Stimulated activated CD4-positive, alpha-beta T cell treated with anti-CD3 and anti-CD28 coated beads, Interleukin-2, amount 100 ng/mL, for 48 hours (primary cell): ENCODE results near the gene VSTM2B.

Source experiments
- DNase-seq, 2 donors: peaks; one replicate each; pipeline ENCODE4 v3.0.0-alpha.2; 2020

Gene VSTM2B

DNA sequence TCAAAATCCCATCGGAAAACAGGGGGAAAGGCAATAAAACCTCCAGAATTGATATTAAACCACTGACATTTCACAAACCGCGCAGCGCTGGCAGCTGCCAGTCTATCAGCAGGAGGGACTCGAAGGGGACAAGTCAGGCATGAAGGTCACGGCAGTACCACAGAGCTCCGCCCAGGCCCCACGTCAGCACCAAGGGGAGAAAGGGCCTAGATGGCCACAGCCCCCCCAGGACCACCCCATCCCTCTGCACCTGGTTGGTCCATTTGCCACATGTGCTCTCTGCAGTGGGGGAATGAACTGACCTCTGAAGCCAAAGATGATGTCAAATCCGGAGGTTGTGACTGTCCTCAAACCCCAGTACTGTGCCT lies 9.5 kb upstream of the VSTM2B start:
- DNase-seq, result no peak

DNA sequence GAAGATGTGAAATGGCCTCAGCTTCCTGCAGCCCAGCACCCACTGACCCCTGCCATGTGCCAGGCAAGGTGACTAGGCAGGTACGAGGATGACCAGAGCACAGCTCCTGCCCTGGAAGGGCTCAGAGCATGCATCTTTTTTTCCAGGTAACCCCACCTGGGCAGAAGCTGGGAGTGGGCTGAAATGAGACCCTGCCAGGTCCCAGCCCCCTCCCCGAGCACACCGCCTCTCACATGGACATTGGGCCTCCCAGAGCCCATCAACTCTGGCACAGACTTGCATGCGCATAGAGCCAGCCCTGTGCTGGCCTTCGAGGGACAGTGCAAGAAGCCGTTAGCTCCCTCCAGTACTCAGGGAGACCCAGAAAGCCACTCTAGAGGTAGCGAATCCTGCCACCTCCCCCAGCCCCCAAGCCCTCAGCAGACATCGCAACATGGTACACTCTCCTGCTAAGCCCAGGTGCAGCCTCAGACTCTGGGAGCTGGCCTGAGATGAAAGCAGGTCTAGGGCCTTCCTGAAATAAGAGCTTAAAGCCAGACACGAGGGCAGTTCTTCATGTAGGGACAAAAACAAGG lies 8.9 kb upstream of the VSTM2B start:
- DNase-seq, result no peak

DNA sequence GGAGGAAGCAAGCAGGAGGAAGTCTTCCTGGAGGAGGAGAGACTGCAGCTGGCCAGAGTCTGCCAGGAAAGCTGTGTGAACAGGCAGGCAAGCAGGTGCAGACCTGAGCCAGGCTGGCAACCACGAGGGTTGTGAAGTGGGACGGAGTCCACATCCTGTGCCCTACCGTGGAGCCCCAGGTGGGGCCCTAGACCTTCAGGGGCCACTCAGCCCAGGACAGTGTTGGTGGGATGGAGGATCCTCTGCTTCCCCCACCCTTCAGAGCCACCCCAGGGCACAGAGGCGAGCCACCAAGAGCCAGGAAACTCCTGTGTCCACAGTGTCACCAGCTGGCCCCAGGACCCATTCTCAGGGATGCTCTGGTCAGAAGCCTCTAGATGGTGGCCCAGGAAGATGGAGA lies 8.4 kb upstream of the VSTM2B start:
- no peak for DNase-seq

DNA sequence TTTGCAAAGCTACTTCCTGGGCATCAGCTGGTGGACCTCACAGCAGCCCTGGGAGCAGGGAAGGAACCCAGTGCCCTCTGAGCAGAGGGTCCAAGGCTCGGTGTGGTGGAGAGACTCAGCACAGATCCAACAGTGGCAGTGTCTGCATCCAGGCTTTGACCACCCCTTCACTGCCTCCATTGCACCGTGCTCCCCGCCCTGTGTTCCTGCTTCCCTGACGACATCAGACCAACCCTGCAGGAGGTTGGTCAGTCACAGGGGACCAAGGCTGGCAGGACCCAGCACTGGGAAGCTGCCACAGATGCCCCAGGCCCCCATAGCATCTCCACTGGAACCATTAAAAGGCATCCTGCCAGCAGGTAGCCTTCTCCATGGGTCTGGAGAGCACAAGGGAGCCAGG lies 7.8 kb upstream of the VSTM2B start:
- DNase-seq, result no peak

DNA sequence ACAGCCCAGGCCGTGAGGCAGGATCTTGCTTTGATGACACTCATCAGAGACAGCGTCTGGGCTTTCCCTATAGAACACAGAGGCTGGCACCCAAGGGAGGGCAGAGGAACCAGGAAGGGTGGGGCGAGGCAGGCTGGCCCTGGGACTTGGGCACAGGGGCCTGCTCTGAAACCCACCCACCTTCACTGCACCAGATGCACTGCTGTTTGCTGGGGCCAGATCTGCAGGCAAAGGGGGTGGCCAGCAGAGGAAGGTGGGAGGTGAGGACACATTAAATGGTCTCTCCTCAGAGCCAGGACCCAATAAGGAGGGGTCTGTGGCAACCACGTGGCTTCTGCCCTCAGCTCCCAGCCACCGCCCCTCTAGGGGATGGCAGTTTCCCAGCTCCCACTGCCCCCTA lies 6.6 kb upstream of the VSTM2B start:
- DNase-seq, result no peak

DNA sequence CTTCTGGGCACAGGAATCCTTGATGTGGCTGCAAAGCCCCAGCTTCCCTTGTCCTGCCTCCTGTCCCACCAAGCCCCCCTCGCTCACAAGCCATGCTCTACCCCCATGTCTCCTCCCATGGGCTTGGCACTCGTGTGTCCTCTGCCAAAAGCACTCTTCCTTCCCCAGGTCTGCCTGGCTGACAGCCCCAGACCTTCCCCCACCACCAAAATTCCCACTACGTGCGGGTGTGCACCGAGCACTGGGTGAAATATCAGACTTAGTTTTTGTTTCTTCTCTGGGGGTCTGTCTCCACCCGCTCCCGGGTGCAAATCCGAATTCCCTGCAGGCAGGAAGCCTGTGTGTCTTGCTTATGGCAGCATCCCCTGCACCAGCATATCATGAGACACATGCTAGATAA lies 5.9 kb upstream of the VSTM2B start:
- no peak for DNase-seq

DNA sequence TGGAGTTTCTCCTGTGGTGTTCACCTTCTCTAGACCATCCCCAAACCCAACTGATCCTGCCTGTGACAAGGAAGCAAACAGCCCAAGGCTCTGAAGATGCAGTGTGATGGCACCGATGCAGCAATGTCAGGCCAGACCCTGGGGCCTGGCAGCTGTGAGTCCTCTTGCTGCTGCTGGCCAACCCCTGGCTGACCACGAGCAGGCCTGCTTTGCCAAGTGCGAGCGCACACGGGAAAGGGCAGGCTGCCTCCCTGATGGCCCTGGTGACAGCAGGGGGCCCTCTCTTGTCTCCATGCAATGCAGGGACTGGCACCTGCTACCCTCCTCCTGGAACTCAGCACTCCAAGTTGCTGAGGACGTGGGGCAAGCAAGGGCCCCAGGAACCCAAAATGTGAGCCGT lies 5.4 kb upstream of the VSTM2B start:
- no peak for DNase-seq

DNA sequence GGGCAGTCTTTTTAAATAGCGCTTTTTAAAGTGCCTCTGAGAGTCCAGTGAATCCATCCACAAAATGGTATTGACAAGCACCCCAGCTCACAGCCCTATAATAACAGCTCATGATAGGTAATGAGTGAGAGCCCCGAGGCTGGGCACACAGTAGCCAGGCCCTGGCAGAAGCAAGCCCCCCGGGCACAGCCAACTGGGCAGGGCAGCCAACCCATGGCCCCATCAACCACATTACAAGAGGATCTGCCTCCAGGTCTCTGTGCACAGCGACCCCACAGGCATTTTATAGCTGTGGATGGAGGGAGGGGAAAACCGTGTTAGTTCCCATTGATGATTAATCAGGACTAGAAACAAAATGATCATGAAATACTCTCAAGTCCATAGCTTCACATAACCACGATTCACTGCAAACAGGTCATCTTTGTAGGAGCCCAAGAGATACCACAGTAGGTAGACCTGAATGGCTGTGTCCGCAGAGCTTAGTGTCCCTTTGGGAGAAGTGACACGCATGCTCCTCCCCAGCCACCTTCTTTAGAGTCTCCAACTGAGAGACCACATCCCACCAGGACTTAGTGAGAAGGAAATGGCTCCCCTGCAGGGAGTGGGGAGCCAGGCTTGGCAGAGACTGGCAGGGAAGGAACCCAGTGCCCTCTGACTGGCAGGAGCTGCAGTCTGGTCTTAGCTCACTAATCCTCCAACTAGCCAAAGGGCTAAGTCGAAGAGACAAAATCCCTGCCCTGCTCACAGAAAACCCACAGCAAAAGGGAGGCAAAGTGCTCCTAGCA lies 4.3 kb upstream of the VSTM2B start:
- no peak for DNase-seq

DNA sequence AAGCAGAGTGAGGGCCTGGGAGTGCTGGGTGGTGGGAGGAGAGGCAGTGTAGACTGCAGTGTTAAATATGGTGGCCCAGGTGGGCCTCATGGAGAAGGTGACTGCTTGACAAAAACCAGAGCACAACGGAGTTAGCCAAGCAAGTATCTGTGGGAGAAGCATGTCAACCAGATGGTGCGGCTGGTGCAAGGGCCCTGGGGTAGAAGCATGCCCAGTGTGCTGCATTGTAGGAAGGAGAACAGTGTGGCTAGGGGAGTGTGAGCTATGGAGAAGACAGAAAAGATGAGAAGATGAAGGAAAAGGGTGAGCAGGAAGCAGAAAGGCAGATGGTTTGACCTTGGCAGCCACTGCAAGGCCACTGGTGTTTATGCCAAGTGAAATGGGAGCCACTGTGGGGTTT lies 2.2 kb upstream of the VSTM2B start:
- no peak for DNase-seq

DNA sequence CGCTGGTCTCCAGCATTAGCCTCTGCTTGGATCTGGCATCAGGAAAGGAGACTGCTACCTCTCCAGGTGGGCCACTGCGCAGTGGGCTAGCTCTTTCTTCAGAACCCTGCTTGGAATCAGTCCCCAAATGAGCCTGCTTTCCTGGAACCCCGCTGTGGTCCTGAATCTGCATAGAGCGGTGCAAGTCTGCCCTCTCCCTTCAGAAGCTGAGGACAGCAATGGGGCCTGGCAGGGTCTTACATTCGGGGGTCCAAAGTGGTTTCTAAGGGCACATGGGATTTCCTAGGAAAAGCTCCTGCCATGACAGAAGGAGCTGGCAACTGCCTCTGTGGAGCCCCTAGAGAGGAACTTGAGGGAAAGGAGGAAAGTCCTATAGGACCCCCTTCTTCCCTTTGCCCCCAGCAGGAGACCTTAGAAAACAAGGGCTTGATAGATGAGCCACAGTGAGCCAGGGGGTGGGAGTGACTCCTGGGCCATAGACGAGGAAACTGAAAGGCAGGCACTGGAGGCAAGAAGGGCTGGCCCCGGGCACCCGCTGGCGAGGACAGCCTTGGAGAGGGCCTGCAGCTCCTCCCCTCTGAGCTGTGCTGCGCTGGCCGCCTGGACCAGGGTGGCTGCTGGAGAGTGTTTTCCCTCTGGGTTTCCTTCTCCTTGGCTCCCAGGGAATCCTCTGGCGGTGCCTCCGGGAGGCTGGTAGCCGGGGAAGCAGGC lies 1.4 kb upstream of the VSTM2B start:
- DNase-seq, result no peak

DNA sequence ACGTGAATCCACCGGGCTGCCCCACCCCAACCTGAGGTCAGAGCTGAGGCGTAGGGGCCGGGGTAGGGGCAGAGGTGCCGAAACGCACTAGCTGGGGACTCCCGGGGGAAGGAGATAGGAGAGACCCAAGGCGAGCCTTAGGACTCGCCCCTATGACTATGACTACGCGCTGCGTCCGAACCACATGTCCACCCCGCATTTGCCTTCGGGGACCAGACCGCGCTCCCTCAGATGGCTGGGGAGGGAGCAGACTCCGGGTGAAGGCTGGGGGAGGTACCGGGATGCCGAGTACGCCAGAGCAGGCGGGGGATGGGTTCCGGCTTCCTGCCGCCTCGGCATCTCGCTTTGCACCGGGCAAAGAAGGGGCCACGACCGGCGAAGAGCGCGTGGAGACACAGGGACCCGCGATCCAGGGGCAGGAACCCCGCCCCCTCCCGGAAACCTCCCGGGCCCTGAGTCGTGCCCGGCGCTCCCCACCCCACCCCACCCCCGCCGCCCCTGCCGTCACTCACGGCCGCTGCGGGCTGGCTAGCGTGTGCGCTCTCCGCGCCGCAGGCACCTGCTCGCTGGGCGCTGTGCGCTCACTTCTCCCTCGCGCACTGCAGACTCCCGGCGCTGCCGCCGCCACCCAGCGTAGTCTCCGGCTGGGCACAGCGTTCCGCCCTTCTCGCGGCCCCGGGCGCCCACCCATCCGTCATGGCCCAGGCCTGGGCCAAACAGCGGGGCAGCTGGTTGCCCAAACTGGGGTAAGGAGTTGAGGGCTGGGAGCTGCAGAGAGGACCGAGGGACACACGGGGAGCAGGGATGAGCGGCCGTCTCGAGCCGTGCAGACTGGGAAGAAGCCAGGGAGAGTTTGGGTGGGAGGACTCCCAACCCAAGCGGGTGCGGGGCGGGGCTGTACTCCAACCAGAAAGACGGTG lies 622 bp upstream of the VSTM2B start:
- DNase-seq, result no peak

DNA sequence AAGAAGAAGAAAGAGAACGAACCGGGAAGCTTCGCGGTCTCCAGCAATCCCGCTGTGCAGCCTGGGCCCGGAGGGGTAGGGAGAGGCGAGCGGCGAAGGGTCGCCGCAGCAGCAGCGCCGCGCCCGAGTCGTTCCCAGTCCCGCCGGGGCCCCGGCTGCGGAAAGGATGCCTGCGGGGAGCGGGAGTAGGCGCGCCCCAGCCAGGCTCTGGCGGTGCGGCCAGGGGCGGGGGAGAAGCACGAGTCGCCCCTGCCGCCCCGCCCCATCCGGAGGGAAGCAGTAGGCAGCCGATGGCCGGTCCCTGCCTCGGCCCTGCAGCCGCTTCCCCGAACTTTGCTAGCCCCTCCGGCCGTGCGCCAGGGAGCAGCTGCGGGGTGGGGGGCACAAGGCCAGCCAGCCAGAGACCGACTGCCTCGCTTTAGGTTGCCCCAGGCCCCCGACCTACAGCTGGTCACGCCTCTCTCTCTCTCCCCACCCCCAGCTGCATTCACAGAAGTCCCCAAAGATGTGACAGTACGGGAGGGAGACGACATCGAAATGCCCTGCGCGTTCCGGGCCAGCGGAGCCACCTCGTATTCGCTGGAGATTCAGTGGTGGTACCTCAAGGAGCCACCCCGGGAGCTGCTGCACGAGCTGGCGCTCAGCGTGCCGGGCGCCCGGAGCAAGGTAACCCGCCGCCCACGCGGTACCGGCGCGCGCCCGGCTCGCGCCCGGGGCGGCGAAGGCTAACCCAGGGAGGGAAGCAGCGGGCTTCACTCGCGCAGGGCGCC lies 1.1 kb downstream of the VSTM2B start:
- peak; percentile 18 to 48 for DNase-seq

DNA sequence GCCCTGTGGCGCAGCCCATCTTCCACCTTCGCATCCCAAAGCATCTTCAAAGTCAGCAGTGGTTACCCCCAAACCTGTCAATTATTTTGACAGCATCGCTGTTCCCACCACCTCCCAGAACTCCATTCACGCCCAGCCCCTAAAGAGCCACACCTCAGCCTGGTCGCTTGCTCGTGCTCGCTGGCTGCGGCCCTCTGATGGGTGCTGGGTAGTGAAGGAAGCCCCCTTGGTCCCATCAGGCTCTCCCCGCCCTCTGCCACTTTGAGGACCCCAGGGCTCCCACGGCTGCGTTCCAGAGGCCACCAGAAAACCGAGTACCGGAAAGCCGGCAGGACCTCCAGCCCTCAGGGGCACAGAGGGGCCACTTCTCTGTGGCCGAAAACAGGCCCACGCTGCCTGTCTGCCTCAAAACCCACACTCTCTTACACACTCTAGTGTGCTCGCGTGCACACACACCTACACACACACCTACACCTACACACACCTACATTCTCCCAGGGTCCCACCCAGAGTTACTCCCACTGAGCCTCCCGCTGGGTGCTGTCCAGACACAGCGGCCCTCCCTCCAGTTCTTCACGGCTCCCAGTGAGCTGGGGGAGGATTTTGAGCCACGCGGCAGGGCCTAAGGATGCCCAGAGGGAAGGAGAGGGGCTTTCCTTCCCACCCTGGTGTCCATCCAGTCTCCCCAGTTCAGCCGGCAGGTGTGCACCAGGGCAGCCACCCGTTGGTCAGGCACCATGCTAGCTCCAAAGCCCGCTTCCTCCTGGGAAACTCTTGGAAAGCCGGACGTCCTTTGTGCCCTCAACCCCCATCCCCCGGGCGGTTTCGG lies 1.9 kb downstream of the VSTM2B start:
- no peak for DNase-seq

DNA sequence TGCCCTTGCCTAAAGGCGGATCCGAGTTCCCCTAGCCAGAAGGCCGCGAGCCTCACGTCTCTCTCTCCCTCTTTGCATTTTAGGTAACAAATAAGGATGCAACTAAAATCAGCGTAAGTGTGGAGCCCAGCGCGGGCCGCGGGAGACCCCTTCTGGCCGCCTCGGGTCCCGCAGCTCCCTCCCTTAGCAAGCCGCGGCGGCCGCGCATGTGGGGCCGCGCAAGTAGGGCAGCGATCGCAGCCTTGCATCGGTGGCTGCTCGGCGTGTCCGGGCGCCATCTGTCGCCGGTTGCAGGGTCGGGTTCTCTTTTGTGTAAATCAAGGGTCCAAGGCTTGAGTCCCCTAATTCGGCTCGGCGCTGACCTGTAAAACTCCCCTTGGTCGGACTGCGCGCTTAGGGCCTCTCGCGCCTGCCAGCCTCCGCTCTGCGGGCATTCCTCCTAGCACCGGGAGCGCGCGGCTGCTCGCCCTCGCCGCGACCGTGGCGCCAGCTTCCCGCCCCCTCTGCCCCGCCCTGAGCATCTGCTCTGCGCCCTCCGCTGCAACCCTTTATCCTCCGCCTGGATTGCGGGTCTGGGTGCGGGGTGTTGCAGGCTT lies 2.7 kb downstream of the VSTM2B start:
- DNase-seq, result peak; percentile 65 to 76

DNA sequence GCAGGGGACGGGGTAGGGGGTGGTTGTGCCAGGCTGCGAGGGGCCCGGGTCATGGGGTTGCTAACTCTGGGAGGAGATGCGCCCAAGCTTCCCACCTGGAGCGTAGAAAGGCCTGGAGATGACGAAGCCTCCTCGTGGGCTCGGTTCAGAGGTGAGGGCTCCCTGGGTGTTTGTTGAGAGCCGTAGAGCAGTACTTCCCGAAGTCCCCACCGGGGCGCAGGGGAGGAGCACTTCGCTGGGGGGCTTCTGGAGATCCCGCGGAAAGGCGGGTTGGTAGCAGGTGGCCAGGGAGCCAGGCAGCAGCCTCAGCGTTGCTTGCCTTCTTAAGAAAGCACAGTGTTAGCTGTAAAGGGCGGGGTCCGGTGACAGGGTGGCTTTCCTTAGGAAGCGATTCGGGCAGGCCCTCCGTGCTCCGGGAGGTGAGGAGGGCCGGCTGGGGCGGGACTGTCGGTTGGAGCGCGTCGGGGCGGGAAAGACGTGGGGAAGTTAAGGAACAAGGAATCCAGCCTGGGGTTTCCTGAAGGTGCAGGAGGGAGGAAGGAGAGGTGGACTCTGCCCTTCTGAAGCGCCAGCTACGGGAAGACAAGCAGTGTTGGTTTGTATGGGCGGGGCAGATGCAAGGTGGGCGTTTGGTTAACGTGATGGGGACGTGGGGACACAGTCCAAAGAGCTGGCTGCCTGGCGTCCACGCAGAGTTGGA lies 3.3 kb downstream of the VSTM2B start:
- no peak for DNase-seq

DNA sequence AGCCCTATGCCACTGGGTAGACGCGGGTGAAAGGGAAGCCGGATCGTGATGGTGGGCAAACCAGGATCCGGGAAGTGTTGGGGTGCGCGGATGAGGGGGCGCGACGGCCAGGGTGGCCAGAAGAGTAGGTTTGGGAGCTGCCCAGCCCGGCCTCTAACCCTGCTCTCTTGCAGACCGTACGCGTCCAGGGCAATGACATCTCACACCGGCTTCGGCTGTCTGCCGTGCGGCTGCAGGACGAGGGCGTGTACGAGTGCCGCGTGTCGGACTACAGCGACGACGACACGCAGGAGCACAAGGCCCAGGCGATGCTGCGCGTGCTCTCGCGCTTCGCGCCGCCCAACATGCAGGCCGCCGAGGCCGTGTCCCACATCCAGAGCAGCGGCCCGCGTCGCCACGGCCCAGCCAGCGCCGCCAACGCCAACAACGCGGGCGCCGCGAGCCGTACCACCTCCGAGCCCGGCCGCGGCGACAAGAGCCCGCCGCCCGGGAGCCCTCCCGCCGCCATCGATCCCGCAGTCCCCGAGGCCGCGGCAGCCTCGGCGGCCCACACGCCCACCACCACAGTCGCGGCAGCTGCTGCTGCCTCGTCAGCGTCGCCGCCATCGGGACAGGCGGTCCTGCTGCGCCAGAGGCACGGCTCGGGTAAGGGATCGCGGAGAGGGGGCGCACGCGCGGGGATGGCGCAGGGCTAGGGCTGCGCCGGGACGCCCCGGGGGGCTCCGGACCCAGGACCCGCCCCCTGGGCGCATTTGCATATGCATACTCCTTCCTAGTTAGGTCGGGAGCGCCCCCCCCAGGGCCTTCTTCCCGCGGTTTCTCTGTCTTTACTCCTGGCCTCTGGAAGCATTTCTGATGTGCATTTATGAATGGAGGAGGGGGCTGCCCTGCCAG lies 4.1 kb downstream of the VSTM2B start:
- DNase-seq, result no peak

DNA sequence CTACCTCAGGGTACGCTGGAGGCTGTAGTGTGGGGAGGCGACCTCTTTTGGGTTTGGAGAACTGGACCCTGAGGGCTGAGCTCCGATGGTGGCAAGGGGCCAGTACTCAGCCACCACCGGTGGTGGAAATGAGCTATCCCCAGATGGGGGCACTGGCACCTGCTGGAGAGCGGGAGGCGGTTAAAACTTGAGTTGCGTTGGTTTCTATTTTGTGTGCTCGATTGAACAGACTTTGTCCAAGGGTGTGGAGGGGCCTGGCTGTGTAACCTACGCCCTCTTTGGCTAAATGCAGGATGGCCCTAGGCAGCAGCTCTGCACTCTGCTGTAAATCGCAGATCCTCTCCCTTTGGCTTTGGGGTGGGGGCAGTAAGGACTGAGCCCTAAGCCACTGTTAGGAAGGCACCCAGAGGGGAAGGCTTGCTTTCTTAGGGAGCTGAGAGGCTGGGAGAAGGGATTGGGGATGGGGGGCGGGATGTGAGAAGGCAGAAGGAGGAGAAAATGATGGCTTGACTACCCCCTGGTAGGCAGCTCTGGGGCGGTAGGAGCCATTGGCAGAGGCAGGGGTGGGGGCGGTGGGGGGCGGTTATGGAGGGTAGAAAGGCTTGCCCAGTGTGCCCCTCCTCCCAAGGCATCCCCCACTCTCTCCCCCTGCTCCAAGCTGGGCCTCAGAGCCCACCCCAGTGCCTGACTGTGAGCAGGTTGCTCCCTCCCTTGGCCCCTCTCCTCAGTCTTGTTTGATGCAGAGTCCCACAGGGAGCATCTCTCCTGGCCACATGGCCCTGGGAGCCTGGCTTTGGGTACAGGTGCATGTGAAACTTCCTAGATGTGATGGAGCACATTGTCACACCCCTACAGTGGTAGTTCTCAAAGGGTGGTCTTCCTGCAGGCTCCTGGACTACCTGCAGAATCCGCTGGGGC lies 5.0 kb downstream of the VSTM2B start:
- DNase-seq, result no peak

DNA sequence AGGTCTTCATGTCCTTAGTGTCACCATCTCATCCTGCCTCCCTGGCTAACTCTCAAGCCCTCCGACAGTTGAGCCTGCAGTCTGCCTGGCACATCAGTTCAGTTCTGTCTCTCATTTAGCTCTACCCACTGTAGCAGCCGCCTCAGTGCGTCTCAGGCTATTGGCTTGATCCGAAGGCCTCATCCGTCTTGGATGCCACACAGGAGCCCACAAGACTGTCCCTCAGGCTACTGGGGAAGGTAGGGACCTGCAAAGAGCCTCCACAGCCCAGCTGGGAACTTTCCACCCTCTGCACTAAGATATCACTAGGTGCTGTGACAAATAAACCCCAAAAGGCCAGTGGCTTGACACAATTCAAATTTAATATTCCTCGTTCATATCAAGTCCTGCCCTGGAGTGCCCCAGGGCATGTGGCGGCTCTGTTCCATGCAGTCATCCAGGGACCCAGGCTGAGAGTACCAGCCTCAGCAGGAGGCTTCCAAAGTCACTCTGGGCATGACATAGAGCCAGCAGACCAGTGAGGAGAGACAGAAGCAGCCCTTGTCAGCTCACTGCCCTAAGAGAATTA lies 5.7 kb downstream of the VSTM2B start:
- no peak for DNase-seq
